Upper lobe of left lung (tissue), 4 donors: ENCODE measurements around the gene LHB.

ENCODE experiments used
- CTCF ChIP-seq, 6 experiments: fragments of 450-650 bp in 4 of 6; fragments of 200-600 bp in 2 of 6; sonication (generic) in 2 of 6; IDR thresholded peaks; one replicate each; pipeline ENCODE4 v1.5.1; 2016 to 2019; ENCODE audit warnings: antibody characterized with exemption in 6 of 6
- EP300 ChIP-seq, 4 donors: sonication (generic); formaldehyde crosslinking; IDR thresholded peaks; one replicate each; pipeline ENCODE4 v1.5.1; 2017; ENCODE audit warnings: antibody characterized with exemption in 4 of 4, control low read depth in 2 of 4
- POLR2A ChIP-seq, 4 donors: fragments of 450-650 bp; IDR thresholded peaks; one replicate each; pipeline ENCODE4 v1.5.1; 2016 to 2017; ENCODE audit warnings: antibody characterized with exemption in 4 of 4, mild to moderate bottlenecking in 2 of 4
- POLR2AphosphoS5 ChIP-seq, 2 donors: sonication (generic); formaldehyde crosslinking; IDR thresholded peaks; one replicate each; pipeline ENCODE4 v1.5.1; 2017; ENCODE audit warnings: antibody characterized with exemption in 2 of 2

- no peak for TF ChIP-seq CTCF (IDR thresholded peaks at IDR 0.05)
- no peak for TF ChIP-seq POLR2A (IDR thresholded peaks at IDR 0.05)
- TF ChIP-seq EP300 (IDR thresholded peaks at IDR 0.05), result no peak
- TF ChIP-seq POLR2AphosphoS5 (IDR thresholded peaks at IDR 0.05), result no peak
Observed at GRCh38 chr19:49064768-49065611, 48.1 kb upstream of the LHB start, which contains the start of gene NTF4.
